Adrenal gland (tissue), 5 donors: ENCODE results near the gene CIDEA.

Source experiments
- POLR2A ChIP-seq, 2 donors: fragments of 450-650 bp; IDR thresholded peaks; one replicate each; pipeline ENCODE4 v1.6.1; 2017; ENCODE audit warnings: antibody characterized with exemption in 2 of 2, mild to moderate bottlenecking in 2 of 2, moderate library complexity in 1 of 2
- TF ChIP-seq, protein P1 (sequence below), 6 experiments: fragments of 450-650 bp in 4 of 6; fragments of 200-600 bp in 2 of 6; sonication (generic) in 1 of 6; IDR thresholded peaks; 1 replicate in 5 of 6; 2 replicates in 1 of 6; pipeline versions ENCODE4 v1.5.1 to v1.8.0; 2016 to 2021; ENCODE audit warnings: antibody characterized with exemption in 6 of 6, mild to moderate bottlenecking in 2 of 6, moderate library complexity in 1 of 6
- donor health status: DM: no; HTN: no; CAD: no.

- TF ChIP-seq, protein P1, sequence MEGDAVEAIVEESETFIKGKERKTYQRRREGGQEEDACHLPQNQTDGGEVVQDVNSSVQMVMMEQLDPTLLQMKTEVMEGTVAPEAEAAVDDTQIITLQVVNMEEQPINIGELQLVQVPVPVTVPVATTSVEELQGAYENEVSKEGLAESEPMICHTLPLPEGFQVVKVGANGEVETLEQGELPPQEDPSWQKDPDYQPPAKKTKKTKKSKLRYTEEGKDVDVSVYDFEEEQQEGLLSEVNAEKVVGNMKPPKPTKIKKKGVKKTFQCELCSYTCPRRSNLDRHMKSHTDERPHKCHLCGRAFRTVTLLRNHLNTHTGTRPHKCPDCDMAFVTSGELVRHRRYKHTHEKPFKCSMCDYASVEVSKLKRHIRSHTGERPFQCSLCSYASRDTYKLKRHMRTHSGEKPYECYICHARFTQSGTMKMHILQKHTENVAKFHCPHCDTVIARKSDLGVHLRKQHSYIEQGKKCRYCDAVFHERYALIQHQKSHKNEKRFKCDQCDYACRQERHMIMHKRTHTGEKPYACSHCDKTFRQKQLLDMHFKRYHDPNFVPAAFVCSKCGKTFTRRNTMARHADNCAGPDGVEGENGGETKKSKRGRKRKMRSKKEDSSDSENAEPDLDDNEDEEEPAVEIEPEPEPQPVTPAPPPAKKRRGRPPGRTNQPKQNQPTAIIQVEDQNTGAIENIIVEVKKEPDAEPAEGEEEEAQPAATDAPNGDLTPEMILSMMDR (IDR thresholded peaks at IDR 0.05) = no peak
- no peak for TF ChIP-seq POLR2A (IDR thresholded peaks at IDR 0.05)
These were observed 42.3 kb downstream of the CIDEA start for GRCh38 chr18:12296457-12296856.
